Stimulated activated CD4-positive, alpha-beta T cell treated with anti-CD3 and anti-CD28 coated beads, Interleukin-2, amount 100 ng/mL, for 24 hours (primary cell): ENCODE measurements around the gene DRAXIN.
A peak's percentile ranks its signal among the peaks of the same experiment; 100 is the strongest.

Source experiments
- DNase-seq, 2 donors: peaks; one replicate each; pipeline ENCODE4 v3.0.0-alpha.2; 2020

The DRAXIN gene

DNA sequence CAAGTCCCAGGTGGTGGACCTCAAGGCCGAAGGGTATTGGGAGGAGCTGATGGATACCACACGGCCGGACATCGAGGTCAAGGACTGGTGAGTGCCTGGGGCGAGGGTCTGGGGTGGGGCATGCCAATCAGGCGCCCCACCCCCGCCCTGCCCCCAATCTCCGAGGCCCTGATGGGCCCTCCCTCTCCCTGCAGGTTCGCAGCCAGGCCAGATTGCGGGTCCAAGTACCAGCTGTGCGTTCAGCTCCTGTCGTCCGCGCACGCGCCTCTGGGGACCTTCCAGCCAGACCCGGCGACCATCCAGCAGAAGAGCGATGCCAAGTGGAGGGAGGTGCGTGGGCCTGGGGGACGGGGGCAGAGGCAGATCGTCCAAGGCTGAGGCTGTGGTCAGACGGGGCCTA lies 33.0 kb upstream of the DRAXIN start:
- DNase-seq: no peak

GRCh38 chr1:11659748-11660147 lies 31.8 kb upstream of the DRAXIN start:
- no peak for DNase-seq

DNA sequence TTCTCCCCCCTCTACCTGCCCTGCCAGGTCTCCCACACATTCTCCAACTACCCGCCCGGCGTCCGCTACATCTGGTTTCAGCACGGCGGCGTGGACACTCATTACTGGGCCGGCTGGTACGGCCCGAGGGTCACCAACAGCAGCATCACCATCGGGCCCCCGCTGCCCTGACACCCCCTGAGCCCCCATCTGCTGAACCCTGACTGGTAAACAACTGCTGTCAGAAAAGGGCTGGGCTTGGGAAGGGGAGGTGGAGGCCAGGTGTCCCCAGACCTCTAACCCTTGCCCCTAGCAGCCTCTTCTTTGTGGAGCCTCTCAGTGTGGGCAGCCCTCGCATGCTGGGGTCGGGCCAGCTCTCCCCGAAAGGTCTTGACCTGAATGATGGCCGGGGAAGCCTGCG lies 30.4 kb upstream of the DRAXIN start:
- no peak for DNase-seq

- peak; percentile 56 to 60 for DNase-seq
Observed at GRCh38 chr1:11664336-11665065, 27.0 kb upstream of the DRAXIN start.

GRCh38 chr1:11668516-11668915 lies 23.0 kb upstream of the DRAXIN start:
- DNase-seq: no peak

DNA sequence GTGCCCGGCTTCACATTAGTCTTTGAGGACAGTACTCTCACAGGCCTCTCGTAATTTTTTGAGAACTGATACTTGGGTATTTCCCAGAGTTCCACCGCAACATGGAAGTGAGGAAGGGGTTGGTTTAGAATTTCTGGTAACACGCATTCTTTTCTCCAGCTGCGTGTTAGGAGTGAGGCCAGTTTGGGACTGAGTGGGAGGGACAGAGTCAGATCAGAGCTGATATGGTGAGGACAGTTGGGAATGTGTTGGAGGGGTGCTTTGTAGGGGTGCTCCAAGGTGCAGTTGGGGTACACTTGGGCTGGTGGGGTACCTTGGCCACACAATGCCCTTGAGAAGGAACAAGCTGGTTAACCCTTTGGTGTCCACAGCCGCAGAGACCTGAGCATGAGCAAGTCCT lies 20.8 kb upstream of the DRAXIN start:
- DNase-seq: no peak

GRCh38 chr1:11671205-11671543 lies 20.3 kb upstream of the DRAXIN start:
- DNase-seq: no peak

DNA sequence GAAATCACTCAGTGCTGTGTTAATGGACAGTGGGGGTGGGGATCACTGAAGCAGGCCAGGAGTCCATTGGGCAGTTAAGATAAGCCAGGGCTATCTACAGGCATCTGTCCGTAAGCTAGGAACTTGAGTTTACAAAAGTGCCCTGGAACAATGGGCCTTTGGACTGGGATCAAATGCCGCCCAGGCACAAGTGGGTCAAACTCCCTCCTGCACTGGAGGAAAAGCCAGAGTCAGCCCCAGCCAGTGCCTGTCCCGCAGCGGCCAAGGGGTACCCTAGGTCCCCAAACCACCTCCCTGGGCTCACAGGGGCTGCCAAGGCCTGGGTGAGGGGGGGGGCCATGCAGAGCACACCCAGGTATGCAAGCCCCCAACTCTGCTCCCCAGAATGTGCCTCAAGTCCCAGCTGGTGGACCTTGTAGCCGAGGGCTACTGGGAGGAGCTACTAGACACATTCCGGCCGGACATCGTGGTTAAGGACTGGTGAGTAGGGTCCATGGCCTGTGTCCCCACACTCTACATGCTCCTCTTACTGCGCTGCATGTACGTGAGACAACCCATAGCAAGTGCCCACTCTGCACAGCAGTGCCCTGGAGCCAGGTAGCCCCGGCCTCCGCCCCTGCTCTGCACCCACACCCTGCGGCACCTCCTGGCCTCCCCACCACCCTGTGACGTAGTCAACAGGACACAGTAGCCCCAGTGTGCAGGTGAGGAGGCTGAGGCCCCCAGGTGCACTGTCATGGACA lies 19.8 kb upstream of the DRAXIN start:
- DNase-seq: no peak

GRCh38 chr1:11673089-11673769 lies 18.3 kb upstream of the DRAXIN start:
- DNase-seq: no peak

- DNase-seq: no peak
Observed at GRCh38 chr1:11674488-11674887, 17.0 kb upstream of the DRAXIN start.

DNA sequence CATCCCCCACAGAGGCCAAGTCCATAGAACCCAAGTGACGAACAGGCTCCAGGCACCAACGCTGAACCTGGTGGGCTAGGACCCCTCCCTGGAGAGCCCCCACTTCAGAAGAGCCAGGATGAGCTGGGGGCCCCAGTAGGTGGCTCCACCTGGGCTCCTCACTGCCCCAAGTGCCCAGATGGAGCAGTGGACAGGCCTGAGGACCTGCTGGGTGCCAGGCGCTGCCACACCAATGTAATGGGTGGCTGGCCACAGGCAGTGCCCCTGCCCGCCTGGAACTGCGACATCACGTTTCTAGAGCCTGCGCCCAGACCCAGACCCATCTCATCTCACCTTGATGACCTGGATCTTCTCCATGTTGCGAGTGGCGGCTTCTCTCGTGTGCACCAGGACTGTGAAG lies 16.2 kb upstream of the DRAXIN start:
- no peak for DNase-seq

- no peak for DNase-seq
Observed at GRCh38 chr1:11676386-11677103, 15.0 kb upstream of the DRAXIN start.

GRCh38 chr1:11678442-11678841 lies 13.1 kb upstream of the DRAXIN start:
- no peak for DNase-seq

DNA sequence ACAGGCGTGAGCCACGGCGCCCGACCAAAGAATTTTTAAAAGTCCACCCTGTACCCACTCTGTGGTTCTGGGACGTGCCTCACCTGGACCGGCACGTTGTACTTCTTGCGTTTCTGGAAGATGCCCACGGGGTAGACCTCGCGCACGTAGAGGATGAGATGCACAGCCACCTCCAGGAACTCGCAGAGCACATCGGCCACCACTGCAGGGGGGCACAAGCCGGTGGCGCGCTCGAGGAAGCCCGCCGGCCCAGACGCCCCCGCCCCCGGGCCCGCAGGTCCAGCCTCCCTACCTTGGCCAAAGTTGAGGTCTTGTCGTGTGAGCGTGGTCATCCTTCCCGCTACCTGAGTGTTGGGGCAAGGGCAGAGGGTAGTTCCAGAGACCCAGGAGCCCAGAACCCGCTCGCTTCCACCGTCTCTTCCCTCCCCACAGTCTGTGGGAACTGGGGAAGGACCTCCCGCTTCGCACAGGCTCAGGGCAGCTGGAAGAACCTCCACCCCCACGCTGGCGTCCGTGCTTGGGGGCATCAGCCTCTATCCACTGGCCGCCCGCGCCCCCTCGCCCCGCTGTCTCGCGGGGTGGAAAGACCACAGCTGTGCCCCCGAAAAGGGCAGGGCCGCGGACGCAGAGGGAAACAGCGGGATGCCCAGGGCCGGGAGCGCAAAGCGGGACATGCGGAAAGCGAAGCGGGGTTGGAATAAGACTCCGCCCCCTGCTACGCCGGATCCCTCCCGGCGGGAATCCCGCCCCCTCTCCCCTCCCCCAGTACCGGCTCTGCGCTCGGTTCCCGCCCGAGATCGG lies 11.0 kb upstream of the DRAXIN start:
- DNase-seq: no peak

DNA sequence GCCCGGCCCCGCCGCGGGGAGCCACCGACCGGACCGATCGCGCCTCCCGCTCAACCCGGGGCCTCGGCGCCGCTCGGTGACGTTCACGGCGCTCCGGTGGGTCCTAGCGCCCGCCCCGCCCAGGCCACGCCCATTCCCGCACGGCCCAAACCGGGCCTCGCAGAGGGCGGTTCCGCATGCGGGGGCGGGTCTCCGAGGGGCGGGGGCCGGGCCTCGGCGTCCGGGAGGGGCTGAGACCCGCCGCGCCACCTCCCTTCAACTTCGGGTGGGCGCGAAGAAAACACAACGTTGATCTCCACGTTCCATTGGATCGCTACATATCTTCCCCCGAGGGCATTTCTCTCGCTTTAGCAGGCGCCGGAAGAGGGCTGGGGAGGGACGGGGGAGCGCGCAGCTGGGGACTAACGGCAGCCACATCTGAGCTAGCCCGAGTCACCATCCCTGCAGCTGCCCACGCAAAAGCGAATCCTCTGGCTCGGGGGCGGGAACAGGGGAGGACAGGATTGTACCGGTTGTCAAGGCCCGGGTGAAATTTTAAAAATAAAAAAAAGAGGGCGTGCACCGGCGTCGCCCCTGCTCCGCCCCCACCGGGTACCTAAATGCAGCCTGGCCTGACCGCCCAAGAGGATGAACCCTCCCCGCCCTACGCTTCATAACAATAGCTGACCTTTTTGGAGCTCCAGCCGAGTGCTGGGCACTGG lies 10.3 kb upstream of the DRAXIN start, which contains the start of gene MAD2L2:
Gene MAD2L2 (minus strand): TSS at position 78 of the 701 bp plus-strand sequence. CDS start 547 bp downstream, outside the sequence.
- peak; percentile 93 to 94 for DNase-seq

- DNase-seq: no peak
Observed at GRCh38 chr1:11682287-11682771, 9.2 kb upstream of the DRAXIN start.

GRCh38 chr1:11682799-11683198 lies 8.7 kb upstream of the DRAXIN start:
- no peak for DNase-seq

DNA sequence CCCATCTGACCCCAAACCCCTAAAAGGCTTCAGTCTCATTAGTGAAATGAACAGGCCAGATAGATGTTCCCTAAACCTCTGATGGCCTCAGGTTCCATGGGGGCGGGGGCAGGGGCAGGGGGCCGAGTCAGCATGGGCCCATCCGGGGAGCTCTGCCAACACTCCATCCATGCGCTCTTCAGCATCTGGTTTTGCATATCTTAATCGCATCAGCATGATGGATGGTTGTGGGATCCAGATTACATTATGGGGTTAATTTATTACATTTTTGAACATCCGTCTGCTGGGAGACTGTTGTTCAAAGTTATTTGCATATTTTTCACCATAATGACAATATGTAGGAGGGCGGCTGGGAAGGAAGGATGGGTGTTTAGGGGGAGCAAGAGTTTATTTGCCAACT lies 7.4 kb upstream of the DRAXIN start:
- no peak for DNase-seq

GRCh38 chr1:11685210-11685752 lies 6.2 kb upstream of the DRAXIN start:
- no peak for DNase-seq

DNA sequence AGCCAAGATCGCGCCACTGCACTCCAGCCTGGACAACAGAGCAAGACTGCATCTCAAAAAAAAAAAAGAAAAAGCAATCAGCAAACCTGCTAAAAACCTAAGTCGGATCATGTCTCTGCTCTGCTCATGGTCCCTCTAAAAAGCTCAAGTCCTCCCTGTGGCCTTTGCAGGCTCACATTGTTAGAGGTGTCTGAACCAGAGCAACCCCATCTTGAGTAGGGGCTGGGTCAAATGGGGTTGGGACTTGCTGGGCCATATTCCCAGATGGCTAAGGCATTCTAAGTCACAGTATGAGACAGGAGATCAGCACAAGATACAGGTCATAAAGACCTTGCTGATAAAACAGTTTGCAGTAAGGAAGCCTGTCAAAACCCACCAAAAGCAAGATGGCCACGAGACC lies 3.0 kb upstream of the DRAXIN start:
- DNase-seq: no peak
